GM12891 (cell line): ENCODE results near the gene MSH2.

Experiments used
- POLR2A ChIP-seq: IDR thresholded peaks from 2 replicates; pipeline ENCODE4 v1.6.1; 2011; ENCODE audit warnings: low read depth, low read length, control low read depth
- POLR2AphosphoS5 ChIP-seq: IDR thresholded peaks from 2 replicates; pipeline ENCODE4 v1.6.1; 2011; ENCODE audit warnings: low read depth, low read length, control low read depth
- POU2F2 ChIP-seq: IDR thresholded peaks from 2 replicates; pipeline ENCODE4 v1.6.1; 2011; ENCODE audit warnings: low read depth, mild to moderate bottlenecking, control low read depth, low read length, moderate library complexity
- SPI1 ChIP-seq: IDR thresholded peaks from 2 replicates; pipeline ENCODE4 v1.6.1; 2011; ENCODE audit warnings: low read depth, low read length, control low read depth
- TAF1 ChIP-seq: IDR thresholded peaks from 2 replicates; pipeline ENCODE4 v1.6.1; 2011; ENCODE audit warnings: low read depth, low read length, control low read depth

DNA sequence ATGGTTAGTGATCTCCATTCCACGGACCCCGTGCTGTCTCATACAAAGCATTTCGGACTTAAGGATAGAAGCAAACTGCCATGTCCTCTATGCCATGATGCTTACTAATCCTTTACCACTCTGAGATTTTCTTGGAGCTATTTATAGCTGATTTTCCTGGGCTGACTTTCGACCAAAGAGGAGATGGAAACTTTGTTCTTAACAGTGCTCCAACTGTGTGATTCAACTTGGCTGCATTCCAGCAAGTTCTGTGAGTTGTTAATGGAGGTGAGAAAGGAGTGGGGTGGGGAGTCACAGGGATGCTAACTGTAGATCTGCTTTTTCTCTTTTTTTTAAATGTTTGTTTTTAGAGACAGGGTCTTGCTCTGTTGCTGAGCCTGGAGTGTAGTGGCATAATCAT lies 45.5 kb upstream of the MSH2 start:
- TF ChIP-seq POLR2A = no peak
- no peak for TF ChIP-seq TAF1
- TF ChIP-seq SPI1 = no peak
- no peak for TF ChIP-seq POLR2AphosphoS5
- TF ChIP-seq POU2F2 = no peak
